SHP77 treated with DMSO at 0.1 percent for 48 hours (cell line): ENCODE measurements around the gene MFSD11.
"Not testable (repeated sequence)": the region's sequence is repeated elsewhere in the genome, so short reads cannot be mapped to it uniquely, and the experiment has no call there.

Experiments used
- DNase-seq: peaks from one replicate; lab custom pipeline; 2025; lab: John Stamatoyannopoulos, UW

The MFSD11 gene

DNA sequence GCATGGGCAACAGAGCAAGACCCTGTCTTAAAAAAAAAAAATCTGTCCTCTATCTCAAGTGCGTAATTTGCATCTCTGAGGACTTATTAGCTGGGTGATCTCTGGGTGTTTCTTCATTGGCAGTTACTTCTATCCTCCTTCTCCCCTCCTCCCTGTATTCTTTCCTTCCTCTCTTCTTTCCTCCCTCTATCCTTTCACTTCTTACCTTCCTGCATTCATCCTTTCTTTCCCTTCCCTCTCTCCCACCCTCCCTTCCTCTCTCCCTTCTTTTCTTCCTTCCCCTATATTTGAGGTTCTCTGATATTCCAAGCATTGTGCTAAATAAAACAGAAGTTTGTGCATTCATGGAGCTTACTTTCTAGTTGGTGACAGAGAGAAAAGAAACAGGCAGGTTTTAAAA is 10.7 kb downstream of the MFSD11 start:
- DNase-seq = no peak

GRCh38 chr17:76751416-76751993 is 13.6 kb downstream of the MFSD11 start:
- DNase-seq = no peak

DNA sequence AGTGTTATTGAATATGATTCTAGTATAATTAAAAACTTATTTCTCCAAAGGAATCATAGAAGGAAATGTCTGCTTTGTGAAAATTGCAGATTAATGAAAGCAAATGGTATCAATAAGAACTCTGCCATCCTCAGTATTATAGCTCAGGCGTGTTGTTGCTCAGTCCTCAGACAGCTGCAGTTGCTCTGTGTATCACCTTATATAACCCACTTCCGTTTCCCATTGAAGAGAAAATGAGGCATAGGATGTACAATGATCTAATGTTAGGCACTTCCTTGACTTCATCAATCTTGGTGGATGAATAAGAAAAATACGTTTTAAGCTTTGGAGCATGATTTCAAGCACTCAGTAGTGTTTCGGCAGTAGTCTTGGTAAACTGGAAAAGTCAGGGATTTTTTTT is 14.1 kb downstream of the MFSD11 start:
- DNase-seq = no peak

DNA sequence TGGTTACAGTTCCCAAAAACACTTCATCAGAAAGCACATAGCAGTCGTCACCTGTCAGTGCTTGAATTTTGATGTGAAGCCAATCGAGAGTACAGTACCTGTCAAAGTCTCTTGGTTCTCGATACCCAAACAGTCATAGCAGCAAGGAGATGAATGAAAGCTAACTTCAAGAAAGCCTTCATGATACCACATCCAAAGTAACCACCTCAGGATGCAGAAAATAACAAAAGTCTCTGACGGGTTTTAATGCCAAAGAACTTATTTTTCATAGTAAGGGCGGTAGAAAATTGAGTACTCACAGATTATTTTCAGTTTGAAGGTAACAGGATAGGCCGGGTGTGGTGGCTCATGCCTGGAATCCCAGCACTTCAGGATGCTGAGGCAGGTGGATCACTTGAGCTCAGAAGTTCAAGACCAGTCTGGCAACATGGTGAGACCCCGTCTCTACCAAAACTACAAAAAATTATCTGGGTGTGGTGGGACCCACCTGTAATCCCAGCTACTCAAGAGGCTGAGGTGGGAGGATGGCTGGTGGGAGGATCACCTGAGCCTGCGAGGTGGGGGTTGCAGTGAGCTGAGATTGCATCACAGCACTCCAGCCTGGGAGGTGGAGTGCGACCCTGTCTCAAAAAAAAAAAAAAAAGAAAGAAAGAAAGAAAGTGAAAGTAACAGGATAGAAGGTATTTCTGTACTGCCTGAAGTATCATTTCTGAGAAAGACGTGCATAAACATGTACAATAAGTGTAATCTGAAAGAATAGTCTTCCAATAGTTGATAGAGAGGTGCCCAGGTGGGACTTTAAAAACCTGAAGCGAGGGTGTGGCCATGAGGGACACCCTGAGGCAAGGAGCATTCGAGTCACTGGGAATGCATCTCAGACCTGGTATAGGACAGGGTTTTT is 15.4 kb downstream of the MFSD11 start:
- DNase-seq = no peak

DNA sequence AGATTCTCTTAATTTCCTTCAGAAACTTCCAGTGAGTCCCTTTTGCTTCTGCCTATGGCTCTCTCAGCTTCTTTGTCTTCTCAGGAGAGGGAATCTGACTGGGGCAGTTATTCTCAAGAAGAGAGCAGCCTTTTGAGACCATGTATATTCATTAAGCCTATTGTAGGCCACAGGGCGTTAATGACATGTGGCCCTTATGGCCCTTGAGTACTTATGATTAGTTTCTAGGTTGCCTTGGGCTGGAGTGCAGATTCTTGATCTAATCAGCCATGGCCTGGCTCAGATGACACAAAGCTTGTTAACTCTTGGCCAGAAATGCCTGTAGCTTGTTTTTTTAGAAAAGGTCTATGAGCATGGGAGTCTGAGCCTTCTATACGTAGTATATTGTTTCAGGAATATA is 17.4 kb downstream of the MFSD11 start:
- DNase-seq = no peak

GRCh38 chr17:76757256-76757655 is 19.3 kb downstream of the MFSD11 start:
- no peak for DNase-seq

DNA sequence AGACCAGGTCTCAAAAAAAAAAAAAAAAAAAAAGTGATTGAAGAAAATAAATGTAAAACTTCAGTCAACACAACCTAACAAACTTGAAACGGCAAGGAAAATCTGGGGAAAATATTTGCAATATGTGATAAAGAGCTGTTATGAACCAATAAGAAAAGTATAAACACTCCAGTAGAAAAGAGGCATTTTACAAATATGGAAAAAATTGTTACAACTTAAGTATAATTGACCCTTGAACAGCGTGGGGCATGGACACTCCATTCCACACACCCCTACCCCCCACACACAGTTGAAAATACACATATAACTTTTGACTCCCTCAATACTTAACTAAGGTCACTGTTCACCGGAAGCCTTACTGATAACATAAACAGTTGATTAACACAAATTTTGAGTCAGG is 20.7 kb downstream of the MFSD11 start:
- no peak for DNase-seq

- no peak for DNase-seq
Measured at GRCh38 chr17:76772842-76773525, 35.1 kb downstream of the MFSD11 start.

DNA sequence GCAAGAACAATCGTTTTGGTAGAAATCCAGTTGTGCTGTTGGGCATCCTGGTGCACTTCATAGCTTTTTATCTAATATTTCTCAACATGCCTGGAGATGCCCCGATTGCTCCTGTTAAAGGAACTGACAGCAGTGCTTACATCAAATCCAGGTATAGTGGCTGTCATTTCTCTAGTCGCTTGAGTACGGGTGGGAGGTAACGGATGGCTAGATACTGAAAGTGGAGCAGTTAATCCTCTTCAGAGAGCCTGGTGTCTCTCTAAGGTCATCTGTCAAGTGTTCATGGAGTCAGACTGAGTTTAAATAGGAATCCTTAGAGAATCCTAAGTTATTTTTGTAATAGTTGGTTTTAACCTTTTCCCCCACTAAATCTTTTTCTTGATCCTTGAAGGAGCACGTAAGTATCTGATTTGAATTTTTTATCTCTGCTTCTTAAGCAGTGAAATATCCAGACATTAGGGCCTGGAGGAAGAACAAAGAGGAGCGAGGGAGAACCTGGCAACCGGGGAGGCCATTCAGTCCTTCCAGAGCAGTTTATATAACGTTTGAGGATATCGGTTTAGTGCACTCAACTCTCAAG is 37.2 kb downstream of the MFSD11 start:
- no peak for DNase-seq

DNA sequence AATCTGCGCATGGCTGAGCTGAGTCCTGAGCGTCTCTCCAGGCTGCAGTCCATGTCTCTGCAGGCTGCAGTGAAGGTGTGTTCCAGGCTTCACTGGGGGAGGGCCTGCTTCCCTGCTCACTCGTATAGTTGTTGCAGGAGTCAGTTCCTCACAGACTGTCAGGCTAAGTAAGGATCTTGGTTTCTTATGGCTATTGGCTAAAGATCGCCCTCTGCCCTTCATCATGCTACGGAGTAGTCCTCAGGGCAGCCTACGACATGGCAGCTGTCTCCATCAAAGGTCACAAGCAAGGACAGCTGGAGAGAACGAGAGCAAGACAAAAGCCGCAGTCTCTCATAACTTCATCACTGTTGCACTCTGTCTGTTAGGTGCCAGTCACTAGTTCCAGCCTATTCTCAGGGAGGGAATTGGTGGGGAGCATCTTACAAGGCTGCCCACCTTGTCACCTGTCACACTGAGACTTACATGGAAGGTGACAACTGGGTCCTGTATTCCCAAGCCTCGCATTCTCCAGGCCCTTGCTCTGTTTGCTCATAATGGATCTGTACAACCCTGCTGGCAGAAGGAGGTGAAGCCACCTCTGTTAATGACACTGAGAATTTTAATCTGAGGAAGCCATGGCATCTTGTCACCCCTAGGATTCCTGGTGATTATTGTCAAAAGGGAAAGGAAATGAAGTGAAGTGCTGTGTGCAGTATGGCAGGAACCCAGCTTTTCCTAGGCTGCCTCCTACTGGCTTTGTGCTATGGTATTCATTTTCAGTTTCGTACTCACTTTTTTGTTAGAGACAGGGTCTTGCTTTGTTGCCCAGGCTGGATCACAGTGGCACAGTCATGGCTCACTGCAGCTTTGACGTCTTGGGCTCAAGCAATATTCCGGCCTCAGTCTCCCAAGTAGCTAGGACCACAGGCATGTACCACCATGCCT is 43.4 kb downstream of the MFSD11 start:
- DNase-seq = no peak

DNA sequence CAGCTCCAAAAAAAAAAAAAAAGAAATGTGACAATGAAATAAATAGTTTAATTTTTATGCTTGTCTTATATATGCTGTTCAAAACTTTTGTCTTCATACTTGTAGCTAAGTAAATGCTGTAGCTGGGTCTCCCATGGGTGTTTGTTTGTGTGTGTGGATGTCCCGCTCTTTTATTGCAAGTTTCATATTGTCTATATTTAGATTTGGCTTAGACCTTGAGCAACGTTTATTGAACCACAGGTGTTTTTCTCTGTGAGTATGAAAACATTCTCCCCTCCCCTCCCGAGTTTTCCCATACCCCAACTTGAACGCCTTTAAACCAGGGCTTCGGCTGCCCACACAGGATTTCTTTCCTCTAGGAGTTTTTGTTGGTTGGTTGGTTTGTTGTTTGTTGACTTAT is 45.2 kb downstream of the MFSD11 start:
- no peak for DNase-seq

DNA sequence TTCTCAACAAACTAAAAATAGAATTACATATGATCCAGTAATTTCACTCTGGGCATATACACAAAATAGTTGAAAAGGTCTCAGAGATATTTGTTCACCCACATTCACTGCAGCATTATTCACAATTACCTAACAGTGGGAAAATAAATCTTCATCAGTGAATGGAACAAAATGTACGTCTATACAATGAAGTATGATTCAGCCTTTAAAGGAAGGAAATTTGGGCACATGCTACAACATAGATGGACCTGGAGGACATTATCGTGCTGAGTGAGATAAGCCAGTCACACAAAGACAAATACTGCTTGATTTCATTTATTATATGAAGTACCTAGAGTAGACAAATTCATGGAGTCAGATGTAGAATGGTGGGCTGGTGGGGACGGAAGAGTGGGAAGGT is 47.0 kb downstream of the MFSD11 start:
- no peak for DNase-seq

DNA sequence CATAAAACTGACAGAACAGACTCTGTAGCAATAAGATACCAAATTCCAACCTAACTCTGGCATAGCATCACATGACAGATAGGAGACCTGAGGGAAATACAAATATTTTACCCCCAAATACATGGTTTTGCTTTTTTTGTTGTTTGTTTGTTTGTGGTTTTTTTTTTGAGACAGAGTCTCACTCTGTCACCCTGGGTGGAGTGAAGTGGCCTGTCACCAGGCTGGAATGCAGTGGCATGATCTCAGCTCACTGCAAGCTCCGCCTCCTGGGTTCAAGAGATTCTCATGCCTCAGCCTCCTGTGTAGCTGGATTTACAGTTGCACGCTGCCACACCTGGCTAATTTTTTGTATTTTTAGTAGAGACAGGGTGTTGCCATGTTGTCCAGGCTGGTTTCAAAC is 49.9 kb downstream of the MFSD11 start:
- not testable (repeated sequence) for DNase-seq

DNA sequence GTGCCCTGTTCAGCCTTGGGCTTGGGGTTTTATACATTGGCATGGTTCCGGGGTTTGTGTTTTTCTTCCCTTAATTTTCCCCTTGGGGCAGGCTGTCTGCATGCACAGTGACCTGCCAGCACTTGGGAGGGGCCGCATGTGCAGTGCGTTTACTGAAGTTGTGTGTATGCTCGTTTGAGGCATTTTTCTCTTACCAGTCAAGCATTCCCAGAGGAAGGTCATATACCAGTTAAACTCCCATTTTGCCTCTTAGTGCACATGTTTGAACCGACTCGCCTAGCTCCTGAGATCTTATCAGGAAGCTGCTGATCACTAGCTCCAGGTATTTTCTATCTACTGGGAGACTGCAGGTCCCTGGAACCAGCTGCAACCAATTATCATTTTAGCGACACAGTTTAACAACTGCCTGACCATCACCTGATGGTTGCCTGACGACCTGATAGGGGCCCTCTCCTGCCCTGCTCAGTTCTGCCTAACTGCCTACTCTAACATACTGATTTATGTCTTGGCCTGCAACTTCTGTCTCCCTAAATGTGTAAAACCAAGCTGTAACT is 51.4 kb downstream of the MFSD11 start:
- DNase-seq = no peak

GRCh38 chr17:76791053-76791980 is 53.4 kb downstream of the MFSD11 start:
- DNase-seq = no peak

- DNase-seq = no peak
Measured at GRCh38 chr17:76792348-76792747, 54.4 kb downstream of the MFSD11 start.

DNA sequence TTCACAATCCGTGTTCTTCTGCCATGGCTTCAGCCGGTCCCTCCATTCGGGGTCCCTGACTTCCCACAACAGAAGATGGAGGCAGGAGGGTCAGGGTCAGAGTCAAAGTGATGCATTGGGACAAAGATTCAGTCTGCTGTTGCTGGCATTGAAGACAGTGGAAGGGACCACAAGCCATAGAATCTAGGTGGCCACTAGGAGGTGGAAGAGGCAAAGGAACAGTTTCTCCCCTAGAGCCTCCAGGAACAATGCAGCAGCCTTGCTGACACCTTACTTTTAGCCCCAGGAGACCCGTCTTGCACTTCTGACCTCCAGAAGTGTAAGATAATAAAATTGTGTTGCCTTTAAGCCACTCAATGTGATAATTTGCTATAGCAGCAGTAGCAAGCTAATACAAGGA is 55.9 kb downstream of the MFSD11 start:
- DNase-seq = peak; percentile 39

- DNase-seq = no peak
Measured at GRCh38 chr17:76796081-76796480, 58.2 kb downstream of the MFSD11 start.

- DNase-seq = no peak
Measured at GRCh38 chr17:76797241-76797840, 59.4 kb downstream of the MFSD11 start.

GRCh38 chr17:76801706-76802105 is 63.8 kb downstream of the MFSD11 start:
- DNase-seq = no peak
